H1 (cell line): Measurements from ENCODE around the gene HMGXB3. TPM values are rescaled to one million over a fixed set of nuclear protein-coding genes. Genes with fewer than 3 reads are reported as not detected.
A peak's percentile ranks its signal among the peaks of the same experiment; 100 is the strongest.

Source experiments
- CTCF ChIA-PET: fragments of 300-600 bp; sonication (Branson Sonifier 250); formaldehyde crosslinking; loops from one replicate; lab custom pipeline; 2021; ENCODE audit not compliant: partially characterized antibody; lab: Charles Lee
- POLR2A ChIA-PET: fragments of 300-600 bp; sonication (Branson Sonifier 250); formaldehyde crosslinking; loops from one replicate; lab custom pipeline; 2021; ENCODE audit warnings: inconsistent platforms; ENCODE audit not compliant: partially characterized antibody; lab: Charles Lee
- DNase-seq, 2 experiments: peaks; one replicate each; pipeline versions ENCODE4 v3.0.0 to v3.0.0-alpha.2; 2010 to 2022; ENCODE audit warnings: low spot score in 2 of 2, low read depth in 1 of 2, mixed read lengths in 1 of 2
- FAIRE-seq: peaks from 2 replicates; lab custom pipeline; 2011; peaks lifted over from hg19 to GRCh38; lab: Jason Lieb, UNC
- H2AFZ ChIP-seq: 2 replicates; pipeline ENCODE4 v1.8.1; 2012; ENCODE audit warnings: low read length, inconsistent platforms
- H2AK5ac ChIP-seq: 2 replicates; pipeline ENCODE4 v1.6.1; 2013; ENCODE audit warnings: low read depth, low read length
- H2BK120ac ChIP-seq: replicated peaks from 2 replicates; pipeline ENCODE3; 2013; ENCODE audit warnings: low read depth, low read length, inconsistent platforms
- H2BK12ac ChIP-seq: 2 replicates; pipeline ENCODE4 v1.6.1; 2013; ENCODE audit warnings: low read depth, low read length
- H2BK15ac ChIP-seq: 2 replicates; pipeline ENCODE4 v1.6.1; 2013; ENCODE audit warnings: low read length
- H2BK20ac ChIP-seq: 2 replicates; pipeline ENCODE4 v1.6.1; 2013; ENCODE audit warnings: low read length
- H2BK5ac ChIP-seq: 2 replicates; pipeline ENCODE4 v1.6.1; 2013; ENCODE audit warnings: low read depth, low read length
- H3K14ac ChIP-seq: 2 replicates; pipeline ENCODE4 v1.6.1; 2013; ENCODE audit warnings: inconsistent platforms; ENCODE audit not compliant: insufficient read length
- H3K18ac ChIP-seq: 2 replicates; pipeline ENCODE4 v1.6.1; 2013; ENCODE audit warnings: low read length; ENCODE audit errors: extremely low read depth
- H3K23ac ChIP-seq: 2 replicates; pipeline ENCODE4 v1.6.1; 2013; ENCODE audit warnings: inconsistent platforms; ENCODE audit not compliant: insufficient read length
- H3K23me2 ChIP-seq: 2 replicates; pipeline ENCODE4 v1.6.1; 2013; ENCODE audit warnings: low read depth, low read length
- H3K27ac ChIP-seq: 2 replicates; pipeline ENCODE4 v1.6.1; 2011; ENCODE audit warnings: low read depth, low read length, inconsistent platforms
- H3K27me3 ChIP-seq, 4 experiments: replicated peaks in 1 of 4; 1 replicate in 1 of 4; 2 replicates in 3 of 4; pipeline versions ENCODE4 v1.6.1 to v1.8.1; 2011 to 2013; ENCODE audit warnings: low read length in 3 of 4, mild to moderate bottlenecking in 3 of 4, inconsistent platforms in 2 of 4, mixed read lengths in 2 of 4, moderate library complexity in 1 of 4; ENCODE audit not compliant: control insufficient read depth in 3 of 4, insufficient read depth in 3 of 4; ENCODE audit errors: extremely low read depth in 1 of 4
- H3K36me3 ChIP-seq, 4 experiments: 2 replicates each; pipeline versions ENCODE4 v1.6.1 to v1.8.1; 2011 to 2013; ENCODE audit warnings: mild to moderate bottlenecking in 4 of 4, low read length in 3 of 4, moderate library complexity in 2 of 4, control low read depth in 1 of 4, inconsistent platforms in 1 of 4; ENCODE audit not compliant: insufficient read depth in 4 of 4, control insufficient read depth in 2 of 4
- H3K4ac ChIP-seq: replicated peaks from 2 replicates; pipeline ENCODE3; 2013; ENCODE audit warnings: low read length, low read depth, mixed read lengths, inconsistent platforms; ENCODE audit not compliant: insufficient read length
- H3K4me1 ChIP-seq, 4 experiments: replicated peaks in 1 of 4; 1 replicate in 1 of 4; 2 replicates in 3 of 4; pipeline versions ENCODE4 v1.6.1 to v1.8.1; 2011 to 2013; ENCODE audit warnings: low read length in 3 of 4, inconsistent platforms in 2 of 4, mixed read lengths in 1 of 4; ENCODE audit not compliant: insufficient read depth in 4 of 4, control insufficient read depth in 3 of 4
- H3K4me2 ChIP-seq, 2 experiments: 2 replicates each; pipeline versions ENCODE4 v1.6.1 to v1.8.1; 2011 to 2013; ENCODE audit warnings: low read depth in 2 of 2, low read length in 2 of 2, control low read depth in 1 of 2, inconsistent platforms in 1 of 2, mild to moderate bottlenecking in 1 of 2; ENCODE audit not compliant: insufficient read depth in 1 of 2
- H3K4me3 ChIP-seq, 4 experiments: fragments of 200-600, 300-600 bp in 1 of 4; sonication (generic), shearing (Covaris generic), sonication (Bioruptor Twin) in 1 of 4; 2 replicates each; pipeline versions ENCODE4 v1.5.1 to v1.8.1; 2011 to 2016; ENCODE audit warnings: low read length in 4 of 4, low read depth in 3 of 4, control low read depth in 2 of 4, inconsistent platforms in 2 of 4, mild to moderate bottlenecking in 2 of 4, mixed read lengths in 1 of 4, moderate library complexity in 1 of 4; ENCODE audit not compliant: insufficient read depth in 2 of 4; ENCODE audit errors: extremely low read depth in 1 of 4
- H3K56ac ChIP-seq: replicated peaks from 2 replicates; pipeline ENCODE3; 2013; ENCODE audit warnings: low read depth, mild to moderate bottlenecking, mixed read lengths, low read length, inconsistent platforms; ENCODE audit not compliant: insufficient read length
- H3K79me1 ChIP-seq: 2 replicates; pipeline ENCODE4 v1.6.1; 2013; ENCODE audit warnings: low read depth, low read length, control low read depth
- H3K79me2 ChIP-seq, 2 experiments: 2 replicates each; pipeline versions ENCODE4 v1.6.1 to v1.8.1; 2012 to 2013; ENCODE audit warnings: low read length in 2 of 2, mild to moderate bottlenecking in 2 of 2, inconsistent platforms in 1 of 2; ENCODE audit not compliant: insufficient read depth in 2 of 2, control insufficient read depth in 1 of 2
- H3K9ac ChIP-seq, 4 experiments: replicated peaks in 1 of 4; 1 replicate in 1 of 4; 2 replicates in 3 of 4; pipeline versions ENCODE4 v1.6.1 to v1.8.1; 2011 to 2013; ENCODE audit warnings: low read depth in 3 of 4, low read length in 3 of 4, control low read depth in 2 of 4, mild to moderate bottlenecking in 2 of 4, moderate library complexity in 2 of 4, inconsistent platforms in 1 of 4; ENCODE audit errors: extremely low read depth in 1 of 4
- H3K9me3 ChIP-seq, 2 experiments: 2 replicates each; pipeline versions ENCODE4 v1.6.1 to v1.8.1; 2012 to 2013; ENCODE audit warnings: mild to moderate bottlenecking in 2 of 2, moderate library complexity in 2 of 2, control low read depth in 1 of 2, inconsistent platforms in 1 of 2, low read depth in 1 of 2, low read length in 1 of 2, mixed read lengths in 1 of 2; ENCODE audit not compliant: insufficient read depth in 2 of 2
- H4K20me1 ChIP-seq, 2 experiments: replicated peaks in 1 of 2; 2 replicates each; pipeline versions ENCODE3 to v1.8.1; 2011 to 2013; ENCODE audit warnings: inconsistent platforms in 2 of 2, low read length in 2 of 2, mild to moderate bottlenecking in 1 of 2; ENCODE audit not compliant: insufficient read depth in 2 of 2, control insufficient read depth in 1 of 2
- H4K5ac ChIP-seq: 2 replicates; pipeline ENCODE4 v1.6.1; 2013; ENCODE audit warnings: low read length, low read depth, mixed read lengths, inconsistent platforms; ENCODE audit not compliant: insufficient read length
- H4K8ac ChIP-seq: 2 replicates; pipeline ENCODE4 v1.8.0; 2013; ENCODE audit warnings: mild to moderate bottlenecking, moderate library complexity, low read length, inconsistent platforms; ENCODE audit not compliant: insufficient read depth; ENCODE audit errors: extremely low read depth
- H4K91ac ChIP-seq: replicated peaks from 2 replicates; pipeline ENCODE3; 2013; ENCODE audit warnings: low read length, mixed read lengths, inconsistent platforms; ENCODE audit not compliant: insufficient read length
- ATF3 ChIP-seq: IDR thresholded peaks from 2 replicates; pipeline ENCODE4 v1.6.1; 2011; ENCODE audit warnings: low read depth, mild to moderate bottlenecking, low read length; ENCODE audit not compliant: insufficient read depth
- CTCF ChIP-seq, 3 experiments: IDR thresholded peaks; 1 replicate in 2 of 3; 2 replicates in 1 of 3; pipeline versions ENCODE4 v1.5.1 to v1.6.1; 2011; ENCODE audit warnings: low read length in 3 of 3, mild to moderate bottlenecking in 3 of 3, inconsistent platforms in 2 of 3, low read depth in 1 of 3, moderate library complexity in 1 of 3; ENCODE audit not compliant: insufficient read depth in 1 of 3; ENCODE audit errors: control extremely low read depth in 1 of 3
- KDM4A ChIP-seq: IDR thresholded peaks from one replicate; pipeline ENCODE4 v1.7.1; 2012; ENCODE audit warnings: low read depth, mild to moderate bottlenecking, moderate library complexity, low read length, inconsistent platforms; ENCODE audit not compliant: severe bottlenecking
- NRF1 ChIP-seq: IDR thresholded peaks from 2 replicates; pipeline ENCODE4 v1.6.1; 2011; ENCODE audit warnings: mild to moderate bottlenecking, low read depth, low read length, improper control_type of control experiment
- RAD21 ChIP-seq, 2 experiments: IDR thresholded peaks in 1 of 2; conservative IDR thresholded peaks in 1 of 2; 2 replicates each; pipeline ENCODE4 v1.6.1; 2011; ENCODE audit warnings: low read depth in 2 of 2, low read length in 2 of 2, improper control_type of control experiment in 1 of 2, inconsistent platforms in 1 of 2, mild to moderate bottlenecking in 1 of 2, moderate library complexity in 1 of 2
- RFX5 ChIP-seq: IDR thresholded peaks from 2 replicates; pipeline ENCODE4 v1.6.1; 2011; ENCODE audit warnings: low read depth, low read length, improper control_type of control experiment, borderline replicate concordance
- SP2 ChIP-seq: IDR thresholded peaks from 2 replicates; pipeline ENCODE4 v1.6.1; 2012; ENCODE audit warnings: mild to moderate bottlenecking, low read length, inconsistent platforms
- SP4 ChIP-seq: IDR thresholded peaks from 2 replicates; pipeline ENCODE4 v1.6.1; 2012; ENCODE audit warnings: low read length, inconsistent platforms
- TAF1 ChIP-seq: IDR thresholded peaks from 2 replicates; pipeline ENCODE4 v1.6.1; 2011; ENCODE audit warnings: mild to moderate bottlenecking, low read depth, low read length
- TCF12 ChIP-seq: IDR thresholded peaks from 2 replicates; pipeline ENCODE4 v1.6.1; 2011; ENCODE audit warnings: low read depth, mild to moderate bottlenecking, low read length
- YY1 ChIP-seq: IDR thresholded peaks from 2 replicates; pipeline ENCODE4 v1.6.1; 2011; ENCODE audit warnings: low read depth, mild to moderate bottlenecking, low read length
- WGBS, 2 experiments: shearing (Covaris generic) in 1 of 2; methylation state at CpG; one replicate each; pipeline versions ENCODE4 v1.1.6 to v1.1.7; 2013 to 2015; ENCODE audit warnings: low lambda C conversion rate in 2 of 2, mixed read lengths in 2 of 2, inconsistent platforms in 1 of 2, low coverage in 1 of 2, missing lambda C conversion rate in 1 of 2; ENCODE audit not compliant: insufficient replicate concordance in 2 of 2, insufficient coverage in 1 of 2, insufficient read length in 1 of 2; ENCODE audit errors: extremely low coverage in 1 of 2, missing lambda C conversion rate in 1 of 2; 5-methylcytosine and 5-hydroxymethylcytosine counted together
- polyA plus RNA-seq, 7 experiments: library from polyadenylated mRNA; depleted of rRNA in 3 of 7; stranded (reverse) in 5 of 7; unstranded in 2 of 7; fragments of >200 nt in 5 of 7; fragments of 200-250 nt in 2 of 7; gene quantifications; 1 replicate in 5 of 7; 2 replicates in 1 of 7; 4 replicates in 1 of 7; pipeline versions ENCODE4 v1.2.1 to v1.2.3, GENCODE V29; 2011 to 2013; ENCODE audit warnings: missing spikeins in 2 of 7, mixed read lengths in 2 of 7
- total RNA-seq: library from RNA; stranded (reverse); fragmentation: NEBNext Ultra II Directional; extraction: Animal tissue kit (Norgen Biotek cat#: 25700); gene quantifications from 2 replicates; pipeline ENCODE4 v1.2.1, GENCODE V29; 2021

Gene HMGXB3
- total and polyA plus RNA-seq, 2 of the 8 experiments (the other 6 are each of a cell fraction or from before 2014, with no cell fraction given): 26.8 to 28.0 TPM

- H2BK15ac ChIP-seq: no peak overlapping the region
- no peak overlapping the region for H2AFZ ChIP-seq
- H4K91ac ChIP-seq: no peak overlapping the region
- H3K14ac ChIP-seq: no peak overlapping the region
- H3K79me2 ChIP-seq: no peaks in the 10 kb centered on the region
- 87% methylated on average over 4 of the region's 4 CpGs; no CpG with 5 or more reads in 1 of the 2 experiments for WGBS, 2 experiments
- H3K18ac ChIP-seq: no peak overlapping the region
- H3K23ac ChIP-seq: no peak overlapping the region
- H2BK12ac ChIP-seq: no peak overlapping the region
- H2BK20ac ChIP-seq: no peak overlapping the region
- no peaks in the 10 kb centered on the region for H4K20me1 ChIP-seq
- no peak overlapping the region for H4K5ac ChIP-seq
- no peak overlapping the region for H2BK5ac ChIP-seq
- H3K4me2 ChIP-seq: no peak overlapping the region
- no peak for FAIRE-seq
- no peak overlapping the region for H3K56ac ChIP-seq
- 0 out of 2 replicates have a peak overlapping the region, but pooled peaks have one; percentile 9 for H4K8ac ChIP-seq
- H2AK5ac ChIP-seq: no peak overlapping the region
- H3K27ac ChIP-seq: no peak overlapping the region
- H3K79me1 ChIP-seq: no peaks in the 10 kb centered on the region
- POLR2A ChIA-PET: interaction anchor here (1.0 kb wide), 1 partner anchor 12 kb away, joined by 6 read pairs; no protein-coding TSS in a partner anchor
- H3K4ac ChIP-seq: no peak overlapping the region
- no peaks in the 10 kb centered on the region for H3K23me2 ChIP-seq
- no peak overlapping the region for H3K9ac ChIP-seq
- H3K9me3 ChIP-seq: no peaks in the 10 kb centered on the region
- H3K4me1 ChIP-seq: no peaks in the 10 kb centered on the region
- peak in 1 of 2 experiments; percentile 32 for DNase-seq
- H3K27me3 ChIP-seq: no peaks in the 10 kb centered on the region
- H3K36me3 ChIP-seq: no peaks in the 10 kb centered on the region
- H3K4me3 ChIP-seq: no peak overlapping the region
- CTCF ChIA-PET: interaction anchor here (0.7 to 4.8 kb wide), 27 partner anchors 9 to 275 kb away, joined by 3 to 20 read pairs (median 4); no protein-coding TSS in a partner anchor
- no peak overlapping the region for H2BK120ac ChIP-seq
- TF ChIP-seq TCF12: no peak
- TF ChIP-seq CTCF (IDR thresholded peaks at IDR 0.05; ENCODE audit: control extremely low read depth in 1 of 3, insufficient read depth in 1 of 3, low read depth in 1 of 3, low read length in 3 of 3): peak; percentile 7 to 33 (median 22); a peak in 3 of 4 replicates
- peak; percentile 14 to 35; a peak in 2 of 4 replicates for TF ChIP-seq RAD21 (IDR thresholded peaks at IDR 0.05 in 1 of 2, conservative IDR thresholded peaks at IDR 0.05 in 1 of 2; ENCODE audit: low read depth in 2 of 2, low read length in 2 of 2)
- no peak for TF ChIP-seq ATF3
- no peak for TF ChIP-seq RFX5
- no peak for TF ChIP-seq KDM4A
- TF ChIP-seq SP4: no peak
- no peak for TF ChIP-seq NRF1
- TF ChIP-seq YY1: no peak
- TF ChIP-seq SP2: no peak
- TF ChIP-seq TAF1: no peak
Observed at GRCh38 chr5:150075806-150076205, 75.3 kb downstream of the HMGXB3 start.
